Measurements from ENCODE around the gene UBE2D2.
A peak's percentile ranks its signal among the peaks of the same experiment; 100 is the strongest.

The UBE2D2 gene

DNA sequence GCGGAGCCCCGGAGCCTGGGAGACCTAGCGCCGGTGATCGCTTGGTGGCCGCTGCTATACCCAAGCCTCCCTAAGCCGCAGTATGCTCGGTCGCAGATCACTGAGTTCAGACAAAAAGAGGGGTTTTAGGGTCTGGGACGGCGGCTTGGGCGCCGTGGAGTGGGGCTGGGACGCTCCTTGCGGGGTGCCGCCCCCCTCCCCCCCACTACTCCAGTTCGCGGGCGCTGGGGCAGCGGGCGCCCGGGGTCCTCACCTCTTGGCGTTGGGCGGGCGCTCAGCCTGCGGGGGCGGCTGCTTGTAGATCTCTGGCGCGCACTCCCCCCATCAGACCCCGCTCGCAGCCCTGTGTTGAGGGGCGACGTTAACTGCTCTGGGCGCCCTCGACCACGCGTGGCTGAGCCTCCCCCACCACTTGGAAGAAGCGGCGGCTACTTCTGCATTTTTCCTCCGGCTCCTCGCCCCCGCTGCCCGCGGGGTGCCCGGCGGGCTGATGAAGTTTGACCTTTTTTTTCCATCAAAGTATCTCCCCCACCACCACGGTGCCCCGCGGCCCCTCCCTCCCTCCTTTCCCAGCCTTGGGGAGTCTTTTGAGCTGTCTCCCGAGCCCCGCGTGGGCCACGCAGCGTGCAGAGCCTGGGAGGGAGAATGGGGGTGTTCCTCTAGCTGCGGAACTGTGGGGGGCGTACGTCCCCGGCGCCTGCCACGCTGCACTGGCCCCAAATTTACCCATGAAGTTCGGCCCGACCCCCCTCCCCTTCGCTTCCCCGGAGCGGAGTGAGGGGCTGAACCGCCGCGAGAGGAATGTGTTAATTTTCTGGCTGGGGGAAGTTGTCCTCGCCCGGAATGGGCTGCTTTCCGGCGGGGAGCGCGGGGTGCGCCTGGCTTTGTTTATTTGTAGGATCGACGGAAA lies 88.2 kb downstream of the UBE2D2 start:
- DNase-seq, result no peak

DNA sequence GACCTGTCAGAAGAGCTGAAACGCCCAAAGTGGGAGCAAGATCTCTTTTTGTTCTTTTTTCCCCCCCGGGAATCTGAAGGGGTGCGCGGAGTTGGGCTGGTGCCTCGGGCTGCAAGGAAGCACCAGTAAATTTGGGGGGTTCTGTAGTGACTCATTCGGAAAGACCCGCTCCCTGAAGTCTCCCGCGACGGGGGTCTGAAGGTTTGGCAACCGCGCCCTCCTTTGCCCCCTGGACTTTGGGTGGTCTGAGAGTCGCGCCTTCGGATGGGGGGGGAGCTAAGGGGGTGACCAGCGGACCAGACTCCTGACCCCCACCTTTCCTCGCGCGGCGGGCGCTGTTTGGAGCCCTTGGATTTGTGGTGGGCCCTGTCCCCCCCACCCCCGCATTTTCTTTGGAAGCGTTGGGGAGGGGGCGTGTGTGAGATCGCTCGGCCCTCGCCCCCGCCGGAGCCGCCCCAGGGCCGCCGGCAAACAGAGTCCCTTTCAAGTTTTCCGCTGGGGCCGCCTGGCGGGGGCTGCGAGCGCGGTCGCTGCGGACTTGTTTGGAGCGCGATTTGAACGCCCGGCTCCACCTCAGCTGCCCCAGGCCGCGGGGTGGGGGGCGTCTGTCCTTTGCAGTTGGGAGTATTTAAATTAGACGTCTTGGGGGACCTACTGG lies 89.0 kb downstream of the UBE2D2 start:
- no peak for DNase-seq

DNA sequence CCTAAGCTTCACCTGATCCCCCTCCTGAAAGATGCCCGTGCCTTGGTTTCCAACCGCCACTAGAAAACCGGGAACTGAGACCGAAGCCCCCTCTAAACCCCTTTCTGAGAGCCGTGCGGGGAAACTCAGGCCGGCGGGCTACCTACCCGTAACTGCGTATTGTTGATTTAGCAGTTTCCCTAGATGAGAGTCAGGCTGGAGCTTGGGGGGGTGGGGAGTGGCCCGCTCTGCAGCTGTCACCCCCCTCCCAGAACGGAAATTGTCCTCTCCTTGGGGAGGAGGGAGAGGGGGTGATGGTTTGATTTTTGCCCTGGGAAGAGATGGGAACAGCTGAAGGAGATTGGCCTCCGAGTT lies 89.5 kb downstream of the UBE2D2 start:
- no peak for DNase-seq

DNA sequence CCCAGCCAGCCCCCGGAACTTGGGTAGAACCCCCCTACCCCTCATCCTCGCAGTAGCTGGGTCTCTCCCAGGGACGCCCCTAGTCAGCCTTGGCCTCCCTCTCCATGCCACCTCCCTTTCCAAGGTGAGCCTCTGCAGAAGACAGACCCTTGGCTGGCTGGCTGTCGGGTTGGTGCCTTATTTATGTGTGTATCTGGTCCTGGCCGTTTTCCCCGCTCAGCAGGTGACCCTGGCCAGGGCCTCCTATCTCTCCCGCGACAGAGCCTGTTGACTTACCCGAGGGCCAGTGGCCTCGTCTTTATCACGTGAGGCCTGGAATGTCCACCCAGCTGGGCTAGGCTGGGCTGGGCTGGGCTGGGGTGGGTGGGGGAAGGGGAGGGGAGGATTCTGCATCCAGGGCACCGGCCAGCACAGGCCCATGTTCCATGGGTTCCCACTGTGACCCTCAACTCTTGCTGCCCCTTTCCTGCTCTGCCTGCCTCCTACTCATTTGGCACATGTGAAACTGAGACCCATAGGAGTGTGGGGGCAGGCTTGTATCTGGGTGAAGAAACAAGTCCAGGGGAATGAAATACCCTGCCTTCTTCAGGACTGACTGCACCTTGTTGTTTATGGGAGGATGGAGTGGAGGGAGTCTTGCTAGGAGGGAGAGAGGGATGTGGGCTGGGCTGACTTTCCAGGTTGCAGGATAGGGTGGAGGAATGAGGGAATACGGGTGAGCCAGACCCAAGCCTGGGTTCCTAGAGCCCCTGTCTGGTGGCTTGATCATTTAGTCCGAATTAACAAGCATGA lies 90.1 kb downstream of the UBE2D2 start:
- peak; percentile 46 for DNase-seq

DNA sequence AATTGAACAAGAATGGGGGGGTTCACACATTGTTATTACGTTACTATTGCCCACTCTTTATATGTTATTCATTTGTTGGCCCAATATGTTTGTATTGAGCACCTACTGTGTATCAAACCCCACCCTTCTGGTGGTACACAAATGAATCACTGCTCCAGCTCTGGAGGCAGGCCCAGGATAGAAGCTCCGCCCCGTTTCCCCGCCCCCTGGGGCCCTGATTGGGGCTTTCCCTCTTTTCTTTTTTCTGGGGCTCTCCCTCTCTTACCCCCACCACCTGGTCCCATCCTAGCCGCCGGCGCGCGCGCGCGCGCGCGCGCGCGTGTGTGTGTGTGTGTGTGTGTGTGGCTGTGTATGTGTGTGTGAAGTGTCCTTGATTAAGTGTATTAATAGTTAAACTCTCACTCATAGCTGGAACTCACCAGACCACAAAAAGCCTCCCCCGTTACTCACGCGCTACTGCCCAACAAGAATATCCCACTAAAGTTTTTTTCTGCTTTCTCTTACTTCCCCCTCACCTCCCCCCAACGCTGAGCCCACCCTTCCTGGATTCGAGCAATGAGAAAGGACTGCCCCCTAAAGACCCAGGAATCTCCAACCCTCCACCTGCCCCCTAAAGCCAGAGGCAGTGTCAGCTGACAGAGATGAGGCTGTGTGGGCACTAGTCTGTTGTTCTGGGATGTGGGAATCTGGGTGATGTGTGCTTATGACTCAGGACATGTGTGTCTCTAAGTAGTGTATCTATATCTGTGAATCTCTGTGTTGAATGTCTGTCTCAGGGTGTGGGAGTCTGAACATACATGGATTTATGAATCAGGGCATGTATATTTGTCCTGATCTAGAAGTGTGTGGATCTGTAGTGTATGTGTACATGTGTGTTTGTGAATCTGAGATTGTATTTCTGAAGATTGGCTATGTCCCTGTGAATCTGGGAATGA lies 91.0 kb downstream of the UBE2D2 start:
- peak; percentile 84 for DNase-seq

DNA sequence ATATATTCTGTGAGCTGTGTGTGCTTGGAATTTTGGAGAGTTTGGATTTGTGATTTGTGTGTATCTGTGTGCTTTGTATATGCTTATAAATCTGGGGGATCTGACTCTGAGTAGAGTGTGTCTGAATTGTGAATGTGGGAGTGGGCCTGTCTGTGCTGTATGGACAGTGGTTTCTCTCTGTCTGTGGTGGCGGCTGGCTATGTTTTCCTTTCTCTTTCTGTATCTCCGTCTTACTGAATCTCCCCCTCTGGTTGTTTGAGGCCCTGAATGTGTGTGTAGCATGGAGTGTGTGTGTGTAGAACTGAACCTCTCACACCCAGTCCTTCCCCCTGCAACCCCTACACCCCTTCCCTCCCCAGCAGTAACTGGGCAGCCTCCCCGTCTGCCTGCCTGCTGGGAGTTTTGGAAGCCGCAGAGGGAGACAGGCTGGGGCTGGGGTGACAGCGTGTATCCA lies 91.7 kb downstream of the UBE2D2 start:
- no peak for DNase-seq

DNA sequence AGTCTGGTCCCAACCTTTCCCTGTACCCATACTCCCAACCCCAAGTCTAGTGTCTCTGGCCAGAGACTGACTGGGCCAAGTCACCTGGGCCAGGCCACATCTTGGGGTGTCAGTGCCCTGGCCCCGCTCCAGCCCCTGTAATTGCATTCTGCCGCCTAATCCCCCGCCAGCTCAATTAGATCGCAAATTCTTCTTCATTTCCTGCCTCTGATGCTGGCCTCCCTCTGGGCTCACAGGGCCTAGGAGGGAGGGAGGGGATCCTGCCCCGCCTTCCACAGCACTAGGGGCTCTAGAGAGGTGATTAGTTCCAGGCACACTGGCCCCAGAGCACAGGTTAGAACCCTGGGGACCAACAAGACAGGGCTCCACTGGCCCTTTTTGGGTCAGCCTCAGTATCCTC lies 92.5 kb downstream of the UBE2D2 start:
- DNase-seq, result no peak

DNA sequence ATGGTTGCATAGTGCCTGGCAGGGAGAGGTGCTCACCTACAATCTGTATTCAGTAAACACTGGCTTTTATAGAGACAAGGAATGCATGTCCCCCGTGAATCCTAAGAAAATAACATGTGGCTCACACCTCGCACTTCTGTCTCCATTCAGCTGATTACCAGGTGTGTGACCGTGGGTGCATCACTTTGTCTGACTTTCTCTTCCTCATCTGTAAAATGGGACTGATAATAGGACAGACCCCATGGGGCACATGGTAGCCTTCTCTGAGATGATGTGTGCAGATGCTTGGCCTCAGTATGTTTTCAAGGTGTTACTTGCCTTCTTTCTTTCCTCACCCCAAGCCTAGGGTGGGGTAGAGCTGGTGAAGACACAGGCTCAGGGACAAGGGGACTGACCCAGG lies 93.3 kb downstream of the UBE2D2 start:
- DNase-seq, result no peak

DNA sequence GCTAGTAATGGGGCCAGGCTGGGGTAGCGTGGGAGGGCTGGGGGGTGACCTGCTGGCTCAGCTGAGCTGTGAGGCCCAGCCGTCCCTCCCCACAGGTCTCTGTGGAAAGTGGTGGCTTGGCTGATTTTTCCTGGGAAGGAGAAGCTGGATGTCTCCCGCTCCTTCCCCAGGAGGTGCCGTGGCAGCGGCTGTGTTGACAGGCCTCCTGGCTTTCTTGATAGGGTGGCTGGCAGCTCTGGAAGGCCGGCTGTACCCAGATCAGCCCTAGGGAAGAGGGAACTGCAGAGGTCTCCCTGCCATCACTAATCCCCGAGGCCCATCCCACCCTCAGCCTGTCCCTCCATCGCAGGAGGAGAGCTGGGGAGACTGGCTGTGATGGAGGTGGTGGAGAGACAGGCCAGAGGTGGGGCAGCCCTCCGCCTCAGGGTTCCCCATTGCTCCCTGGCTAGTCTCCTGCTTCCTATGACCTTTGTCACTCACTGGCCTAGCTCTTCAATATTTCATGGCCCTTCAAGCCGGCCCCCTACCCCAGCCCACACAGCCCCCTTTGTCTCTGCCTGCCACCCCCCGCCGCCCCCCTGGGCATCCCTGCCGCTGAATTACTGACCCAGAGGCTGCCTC lies 93.8 kb downstream of the UBE2D2 start:
- no peak for DNase-seq

DNA sequence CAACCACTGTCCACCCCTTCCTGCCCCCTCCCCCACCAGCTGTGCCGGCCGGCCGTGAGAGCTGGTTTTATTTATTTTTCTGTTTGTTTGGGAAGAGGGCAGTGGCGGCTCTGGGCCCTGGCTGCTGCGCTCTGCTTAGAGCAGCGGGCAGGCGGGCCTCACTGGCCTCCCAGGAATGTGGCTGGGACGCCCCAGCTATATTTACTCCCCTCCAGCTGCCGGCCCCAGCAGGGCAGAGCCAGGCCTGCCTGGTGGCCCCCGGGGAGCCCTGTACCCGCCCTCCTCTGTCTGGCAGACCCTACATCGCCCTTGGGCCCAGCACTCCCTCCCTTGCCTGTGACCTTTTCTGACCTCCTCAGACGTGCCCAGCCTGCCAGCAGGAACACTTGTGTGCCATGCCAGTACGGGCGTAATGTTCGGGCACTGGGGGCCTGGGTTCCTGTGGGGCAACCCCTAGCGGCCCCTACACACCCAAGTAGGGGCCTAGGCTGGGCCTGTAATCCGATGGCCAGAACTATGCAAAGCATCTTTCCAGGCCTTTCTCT lies 94.7 kb downstream of the UBE2D2 start:
- DNase-seq, result no peak

DNA sequence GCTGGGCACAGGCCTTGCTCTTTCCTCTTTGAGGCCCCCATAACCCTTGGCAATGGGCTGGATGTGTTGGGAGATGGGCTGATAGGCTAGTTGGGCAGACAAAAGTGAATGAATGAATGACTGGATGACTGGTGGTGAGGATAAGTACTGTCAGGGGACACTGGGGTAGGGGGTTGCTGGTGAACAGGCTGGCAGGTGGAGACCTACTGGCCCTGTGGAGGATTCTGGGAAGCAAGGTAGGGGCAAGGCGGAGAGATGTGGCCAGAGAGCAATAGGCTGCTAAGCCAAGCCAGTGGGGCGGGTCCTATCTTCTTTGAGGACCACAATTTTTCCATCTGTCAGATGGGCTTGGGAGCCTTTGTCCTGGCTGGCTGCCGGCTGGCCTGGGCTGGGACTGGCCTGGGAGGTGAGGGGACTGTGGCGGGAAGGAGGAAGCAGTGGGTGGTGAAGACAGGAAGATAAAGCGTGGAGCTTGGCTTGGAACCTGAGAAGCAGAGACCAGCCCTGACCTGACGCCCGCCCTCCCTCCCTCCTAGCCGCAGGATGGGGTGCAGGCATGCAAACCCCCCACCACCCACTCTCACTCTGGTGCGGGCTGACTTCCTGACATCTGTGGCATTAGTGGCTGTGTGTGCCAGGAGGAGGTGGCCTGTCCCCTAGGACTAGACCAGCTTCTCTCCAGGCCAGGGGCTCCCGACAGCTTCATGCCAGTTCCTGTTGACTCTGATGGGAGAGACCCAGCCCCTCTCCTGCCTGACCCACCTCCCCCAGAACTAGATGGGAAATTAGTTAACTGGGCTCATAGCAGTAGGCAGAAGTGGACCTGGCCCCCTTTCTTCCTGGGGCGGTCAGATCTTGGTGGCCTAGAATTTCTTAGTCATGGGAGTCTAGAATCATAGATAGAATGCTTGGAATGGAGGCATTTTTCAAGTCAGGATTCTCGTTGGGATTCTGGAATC lies 96.5 kb downstream of the UBE2D2 start:
- DNase-seq, result no peak

DNA sequence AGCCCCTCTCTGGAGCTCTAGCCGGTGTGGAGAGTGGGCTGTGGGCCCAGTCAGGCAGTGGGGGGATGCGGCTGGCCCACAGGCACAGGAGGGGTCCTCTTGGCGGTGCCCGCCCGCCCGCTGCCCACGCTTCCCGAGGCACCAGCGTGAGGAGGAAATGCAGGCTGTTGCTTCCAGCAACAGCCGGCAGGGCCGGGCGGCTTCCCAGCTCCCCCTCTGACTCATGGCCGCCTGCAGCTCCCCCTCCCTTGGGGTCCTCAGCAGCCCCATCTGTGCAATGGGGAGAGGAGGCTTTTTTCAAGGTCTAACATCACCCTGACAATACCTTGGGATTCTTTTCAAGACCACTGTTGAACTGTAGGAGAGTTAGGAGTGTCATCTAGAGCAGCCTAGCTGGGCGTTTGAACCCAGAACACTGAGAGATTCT lies 97.4 kb downstream of the UBE2D2 start:
- DNase-seq, result no peak

DNA sequence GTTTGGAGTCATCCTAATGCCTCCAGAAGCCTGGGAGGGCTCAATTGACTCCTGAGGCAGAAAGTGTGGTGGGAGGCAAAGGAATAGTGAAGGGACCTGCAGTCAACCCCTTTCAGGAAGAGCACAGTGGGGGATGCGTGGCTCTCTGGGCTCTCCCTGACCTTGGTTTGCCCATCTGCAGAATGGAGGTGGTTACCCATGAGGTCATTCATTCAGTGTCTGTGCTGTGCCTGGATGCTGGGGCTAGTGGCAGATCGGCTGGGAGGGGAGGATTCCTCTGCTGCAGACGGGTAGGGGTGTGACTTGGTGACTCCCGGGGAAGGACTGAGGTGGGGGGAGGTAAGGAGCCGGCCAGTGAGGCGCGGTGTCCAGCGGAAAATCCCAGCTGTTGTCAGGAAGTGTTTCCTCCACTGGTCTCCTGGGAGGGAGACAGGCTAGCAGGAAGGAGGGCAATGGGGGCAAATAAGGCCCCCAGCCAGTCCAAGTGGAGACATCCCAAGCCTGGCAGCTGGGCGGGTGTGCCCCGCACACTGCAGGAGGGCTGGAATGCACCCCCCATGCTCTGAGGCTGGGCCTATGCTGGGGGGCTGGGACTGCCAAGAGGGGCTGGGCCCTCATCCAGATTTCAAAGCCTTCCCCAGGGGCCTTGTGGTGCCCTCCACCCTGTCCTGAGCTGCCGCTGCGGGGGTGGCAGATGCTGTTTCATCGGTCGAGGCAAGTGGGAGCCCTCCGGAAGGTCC lies 98.0 kb downstream of the UBE2D2 start:
- peak; percentile 77 for DNase-seq

DNA sequence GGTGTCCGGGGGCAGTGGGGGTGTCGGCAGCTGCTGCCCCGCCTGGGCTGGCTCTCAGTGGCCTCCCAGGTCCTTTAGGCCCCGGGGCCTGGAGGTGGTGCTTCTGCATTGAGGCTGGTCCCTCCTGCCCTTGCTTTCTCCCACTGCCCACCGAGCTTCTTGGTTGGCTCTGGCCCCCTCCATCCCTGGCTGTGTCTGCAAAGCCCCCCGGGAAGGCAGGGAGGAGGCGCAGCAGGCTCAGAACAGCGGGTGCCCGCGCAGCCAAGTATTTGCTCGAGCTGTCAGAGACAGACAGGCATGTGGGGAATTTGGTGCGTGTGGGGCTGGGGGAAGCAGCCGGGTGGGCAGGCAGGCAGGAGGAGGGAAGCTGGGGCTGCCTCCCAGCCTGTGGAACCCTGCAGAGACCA lies 98.6 kb downstream of the UBE2D2 start:
- peak; percentile 55 for DNase-seq

DNA sequence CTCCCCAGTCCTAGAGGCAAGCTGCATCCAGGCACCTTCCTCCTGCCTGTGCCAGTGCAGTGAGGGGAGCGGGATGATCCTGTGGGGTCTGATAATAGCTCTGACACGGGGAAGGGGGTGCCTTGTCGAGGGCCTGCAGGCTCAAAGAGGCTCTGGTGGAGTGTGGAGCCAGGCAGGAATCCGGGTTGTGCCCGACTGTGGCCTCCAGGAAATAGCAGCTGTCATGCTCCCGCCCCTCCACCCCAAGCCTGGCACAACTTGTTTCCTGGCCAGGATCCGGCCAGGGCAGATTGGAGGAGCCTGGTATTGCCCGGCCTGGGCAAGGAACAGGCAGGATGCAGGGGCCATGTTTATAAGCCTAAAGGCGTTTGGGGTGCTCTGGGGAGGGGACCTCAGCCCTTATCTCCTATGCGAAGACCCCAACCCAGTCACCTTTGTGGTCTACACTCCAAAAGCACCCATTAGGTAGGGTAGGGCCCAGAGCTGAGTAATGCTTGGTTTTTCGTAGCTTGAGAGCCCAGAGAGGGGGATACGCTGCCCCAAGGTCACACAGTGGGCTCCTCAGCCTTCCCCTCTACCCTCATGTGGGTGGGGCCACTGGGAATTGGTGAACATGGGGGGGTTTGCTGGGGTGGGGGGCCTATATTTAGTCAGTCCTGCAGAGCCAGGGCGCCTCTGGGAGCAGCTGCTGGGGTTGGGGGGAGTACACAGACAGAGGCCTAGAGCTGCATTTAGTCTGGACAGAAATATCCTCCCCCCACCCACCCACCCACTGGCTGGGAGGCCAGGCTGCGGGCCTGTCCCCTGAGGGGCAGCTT lies 99.2 kb downstream of the UBE2D2 start:
- peak; percentile 89 for DNase-seq

DNA sequence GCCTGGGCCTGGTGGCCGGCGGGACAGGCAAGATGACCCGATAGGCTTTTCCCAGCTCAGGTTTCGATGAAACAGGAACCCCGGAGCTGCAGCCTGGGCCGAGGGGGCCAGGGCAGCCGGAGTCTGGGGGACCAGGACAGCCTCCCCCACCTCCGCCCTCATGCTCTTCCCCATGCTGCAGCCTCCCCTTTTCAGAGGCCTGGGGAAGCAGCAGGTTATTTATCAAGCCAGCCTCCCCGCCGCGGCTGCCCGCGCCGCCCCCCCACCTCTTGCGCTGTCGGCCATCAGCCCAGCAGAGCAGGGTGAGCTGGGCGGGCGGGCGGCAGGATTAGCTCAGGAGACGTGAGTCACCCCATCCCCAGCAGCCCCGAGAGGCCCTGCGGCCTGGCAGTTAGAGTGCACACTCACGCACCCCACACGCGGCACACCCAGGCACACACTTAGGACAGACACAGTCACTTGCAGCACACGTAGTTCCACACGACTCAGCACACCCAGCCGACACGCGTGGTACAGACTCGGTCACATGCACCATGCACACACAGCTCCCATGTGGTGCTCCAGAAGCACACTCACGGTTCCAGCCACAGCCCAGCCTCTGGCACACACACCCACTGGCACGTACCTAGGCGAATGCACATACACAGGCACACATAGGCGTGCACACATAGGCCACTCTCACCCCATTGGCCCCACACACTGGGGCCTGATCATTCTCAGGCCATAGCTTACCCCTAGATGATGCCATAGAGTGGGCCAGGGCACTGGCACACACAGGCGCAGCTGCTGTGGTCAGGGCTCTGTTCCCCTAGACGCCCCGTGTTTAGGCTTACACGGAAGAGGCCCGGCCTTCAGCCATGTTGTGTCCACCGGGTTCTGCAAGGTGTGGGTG lies 100.0 kb downstream of the UBE2D2 start:
- DNase-seq, result peak; percentile 95

DNA sequence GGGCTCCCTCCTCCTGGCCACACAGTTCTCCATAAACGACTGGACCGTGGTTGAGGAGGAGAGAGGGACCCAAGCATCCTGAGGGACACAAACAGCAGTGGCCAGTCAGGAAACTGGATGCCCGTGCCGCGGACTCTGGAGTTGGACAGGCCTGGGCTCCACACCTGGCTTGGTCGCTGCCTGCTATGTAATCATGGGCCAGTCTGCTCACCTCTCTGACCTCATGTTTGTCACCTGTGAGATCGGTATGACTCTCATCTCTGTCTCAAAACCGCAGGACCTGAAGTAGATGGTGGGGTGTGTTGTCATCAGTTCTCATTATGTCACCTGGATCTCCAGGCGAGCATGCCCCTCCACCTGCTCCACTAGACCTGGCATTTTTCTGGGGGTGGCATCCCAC lies 101.5 kb downstream of the UBE2D2 start:
- no peak for DNase-seq
